Activated T-cell treated with anti-CD3 and anti-CD28 coated beads for 24 hours (primary cell): Measurements from ENCODE around the gene C11orf54.
"Not testable (repeated sequence)": the region's sequence is repeated elsewhere in the genome, so short reads cannot be mapped to it uniquely, and the experiment has no call there.

Experiments
- DNase-seq: peaks from one replicate; pipeline ENCODE4 v3.0.0-alpha.2; 2020; ENCODE audit warnings: low read depth

The C11orf54 gene

GRCh38 chr11:93734427-93735222 is 6.8 kb upstream of the C11orf54 start:
- DNase-seq = no peak

DNA sequence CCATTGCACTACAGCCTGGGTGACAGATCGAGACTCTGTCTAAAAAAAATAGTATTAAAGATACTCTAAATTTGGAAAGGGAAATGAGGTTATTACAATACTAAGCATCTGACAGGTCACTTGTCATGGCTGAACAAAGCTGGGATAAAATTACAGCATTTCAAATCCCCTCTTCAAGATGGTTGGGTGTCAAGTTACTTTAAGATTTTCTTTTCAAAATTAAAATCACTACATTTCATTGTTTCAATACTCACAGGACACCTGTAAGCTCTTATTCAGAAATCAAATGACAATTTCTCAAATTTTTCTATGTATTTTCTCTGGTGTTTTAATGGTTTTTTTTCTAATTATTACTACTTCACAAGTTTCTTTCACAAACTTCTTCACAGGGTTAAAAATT is 5.8 kb upstream of the C11orf54 start:
- no peak for DNase-seq

GRCh38 chr11:93736129-93736528 is 5.3 kb upstream of the C11orf54 start:
- no peak for DNase-seq

DNA sequence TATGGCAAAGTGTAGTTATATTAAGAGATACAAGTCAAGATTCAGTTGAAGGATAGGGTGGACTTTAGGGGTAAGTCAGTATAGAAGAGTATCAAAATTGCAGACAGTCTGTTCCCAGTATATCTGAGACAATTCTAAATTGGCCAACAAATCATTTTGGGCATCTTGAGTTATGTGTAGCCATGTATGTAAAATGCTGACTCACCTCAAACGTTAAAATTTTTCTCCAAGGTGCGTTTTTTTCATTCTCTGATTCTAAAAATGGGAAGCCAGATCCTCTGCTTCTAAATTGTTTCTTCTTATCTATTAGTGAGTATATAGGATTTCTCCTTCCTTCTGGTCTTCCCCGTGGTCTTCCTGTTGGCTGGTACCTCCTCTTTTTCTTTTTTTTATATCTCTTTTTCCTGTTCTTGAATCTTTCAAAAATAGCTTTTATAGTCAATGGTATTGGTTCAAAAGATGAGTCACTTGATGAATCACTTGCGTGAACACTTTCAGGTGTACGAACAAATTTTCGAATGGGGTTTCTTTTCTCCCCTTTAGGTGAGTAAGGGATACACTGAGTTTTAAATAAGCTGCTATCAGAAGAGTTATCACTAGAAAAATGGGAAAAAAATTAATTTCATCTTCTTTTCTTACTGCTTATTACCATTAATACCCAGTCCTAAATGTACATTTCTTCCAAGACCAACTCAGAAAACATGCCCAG is 3.4 kb upstream of the C11orf54 start:
- no peak for DNase-seq

DNA sequence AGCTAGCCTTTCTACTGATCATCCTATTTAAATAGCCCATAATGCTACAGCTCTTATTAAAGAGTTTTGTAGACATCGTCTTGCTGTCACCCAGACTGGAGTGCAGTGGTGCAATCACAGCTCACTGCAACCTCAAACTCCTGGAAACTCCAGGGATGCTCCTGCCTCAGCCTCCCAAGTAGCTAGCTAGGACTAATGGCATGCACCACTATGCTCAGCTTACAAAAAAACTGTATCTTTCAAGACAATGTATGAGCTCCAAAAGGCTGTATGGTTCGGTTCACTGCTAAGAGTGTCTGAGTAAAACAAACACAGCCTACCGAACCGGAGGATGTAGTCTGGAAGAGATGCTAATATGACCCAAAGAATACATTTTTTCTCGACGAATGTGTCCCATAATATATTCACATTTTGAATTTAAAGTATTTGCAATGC is 2.8 kb upstream of the C11orf54 start:
- no peak for DNase-seq

- peak; percentile 42 for DNase-seq
Observed at GRCh38 chr11:93740031-93740729, 1.3 kb upstream of the C11orf54 start.

GRCh38 chr11:93740730-93741093 is 760 bp upstream of the C11orf54 start:
- DNase-seq = peak; percentile 51

DNA sequence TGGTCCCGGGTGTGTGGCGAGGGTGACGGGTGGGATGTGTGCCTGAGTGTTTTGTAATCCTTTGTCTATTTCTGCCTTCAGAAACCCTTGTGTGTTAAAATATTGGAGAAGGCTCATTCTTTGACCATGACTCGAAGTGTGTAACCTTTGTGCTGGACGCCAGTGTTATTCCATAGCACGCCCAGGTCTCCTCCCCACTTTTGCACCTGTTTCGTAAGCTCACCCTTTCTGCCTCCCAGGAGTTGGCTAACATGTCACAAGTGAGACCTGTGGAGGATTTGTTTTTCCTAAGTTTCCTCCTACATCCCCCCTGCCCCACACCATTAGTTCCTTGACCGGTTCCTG is 382 bp downstream of the C11orf54 start:
- DNase-seq = no peak

- no peak for DNase-seq
Observed at GRCh38 chr11:93743291-93743690, 1.8 kb downstream of the C11orf54 start.

DNA sequence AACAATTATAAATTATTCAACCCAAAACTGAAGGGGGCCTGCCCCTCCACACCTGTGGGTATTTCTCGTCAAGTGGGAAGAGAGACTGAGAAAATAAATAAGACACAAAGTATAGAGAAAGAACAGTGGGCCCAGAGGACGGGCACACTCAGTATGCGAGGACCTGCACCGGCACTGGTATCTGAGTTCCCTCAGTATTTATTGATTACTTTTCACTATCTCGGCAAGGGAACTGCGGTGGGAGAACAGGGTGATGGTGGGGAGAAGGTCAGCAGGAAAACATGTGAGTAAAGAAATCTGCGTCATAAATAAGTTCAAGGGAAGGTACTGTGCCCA is 3.2 kb downstream of the C11orf54 start:
- DNase-seq = no peak

- DNase-seq = not testable (repeated sequence)
Observed at GRCh38 chr11:93745005-93745755, 3.7 kb downstream of the C11orf54 start.

DNA sequence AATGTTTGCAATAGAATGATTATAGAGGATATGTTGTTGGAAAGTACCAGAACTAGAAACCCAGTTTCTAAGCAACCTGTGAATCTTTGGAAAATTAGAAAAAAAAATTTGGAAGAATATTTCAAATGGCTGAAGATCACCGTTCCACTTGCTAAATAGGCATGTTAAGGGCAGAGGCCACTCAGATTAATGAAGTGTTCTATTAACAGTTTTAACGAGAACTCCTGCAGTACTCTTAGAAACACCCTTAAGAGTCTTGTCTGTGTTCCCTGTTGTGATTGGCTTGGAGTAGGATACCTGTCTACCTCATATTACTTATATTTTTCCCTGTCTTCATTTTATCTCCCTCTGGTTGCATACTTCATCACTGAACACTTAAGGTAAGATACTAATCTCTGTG is 4.6 kb downstream of the C11orf54 start:
- no peak for DNase-seq

GRCh38 chr11:93747122-93747521 is 5.7 kb downstream of the C11orf54 start:
- no peak for DNase-seq

- DNase-seq = no peak
Observed at GRCh38 chr11:93751001-93751400, 9.5 kb downstream of the C11orf54 start.

DNA sequence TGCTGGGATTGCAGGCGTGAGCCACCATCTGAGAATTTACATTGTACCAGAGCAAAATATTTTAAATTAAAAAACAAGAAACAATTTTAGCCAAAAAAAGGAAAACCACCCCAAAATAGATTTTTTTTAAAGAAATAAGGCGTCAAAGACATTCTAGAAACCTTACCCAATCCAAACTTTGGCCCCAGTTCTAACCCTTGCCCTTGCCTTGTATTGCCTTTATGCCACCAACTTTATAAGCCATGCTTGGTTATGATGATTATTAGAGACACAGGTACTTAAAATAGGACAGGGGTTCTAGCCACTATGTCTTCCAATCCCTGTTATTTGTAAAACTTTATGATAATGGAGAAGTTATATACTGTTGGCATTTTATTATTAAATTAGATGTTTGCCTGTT is 11.8 kb downstream of the C11orf54 start:
- DNase-seq = no peak

- no peak for DNase-seq
Observed at GRCh38 chr11:93756748-93757147, 15.3 kb downstream of the C11orf54 start.

- no peak for DNase-seq
Observed at GRCh38 chr11:93757301-93757700, 15.8 kb downstream of the C11orf54 start.

GRCh38 chr11:93757924-93758865 is 16.7 kb downstream of the C11orf54 start:
- no peak for DNase-seq

GRCh38 chr11:93759123-93759522 is 17.7 kb downstream of the C11orf54 start:
- DNase-seq = not testable (repeated sequence)

DNA sequence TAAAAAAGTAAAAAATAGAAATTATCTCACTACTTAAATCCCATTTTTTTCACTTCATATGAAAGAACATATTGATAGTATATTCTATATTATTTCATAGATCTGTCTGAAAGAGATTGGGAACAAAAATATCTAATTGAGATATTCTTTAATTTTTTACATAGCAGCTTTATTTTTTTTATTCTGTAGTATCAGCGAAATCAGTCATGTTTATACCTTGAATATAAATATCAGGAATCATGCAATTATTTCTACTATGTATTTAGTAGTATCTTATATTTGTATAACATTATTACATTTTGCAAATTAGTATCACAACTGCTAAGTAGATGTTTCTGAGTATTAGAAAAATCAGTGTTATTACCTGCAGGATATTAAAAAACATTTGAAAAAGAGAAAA is 20.4 kb downstream of the C11orf54 start:
- no peak for DNase-seq

DNA sequence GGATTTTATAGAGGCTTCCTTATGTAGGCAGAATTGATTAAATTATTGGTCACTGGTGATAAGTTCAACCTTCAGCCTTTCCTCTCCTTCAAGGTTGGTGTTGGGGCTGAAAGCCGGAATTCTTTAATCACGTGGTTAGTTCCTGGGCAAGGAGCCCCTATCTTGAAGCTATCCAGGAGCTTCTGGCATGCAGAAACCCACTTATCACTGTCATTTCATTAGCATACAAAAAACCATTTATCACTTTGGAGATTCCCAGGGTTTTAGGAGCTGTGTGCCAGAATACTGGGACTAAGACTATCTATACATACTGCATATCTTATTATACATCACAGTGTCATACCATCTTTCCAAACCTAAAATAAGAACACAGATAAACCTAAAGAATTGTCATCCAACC is 24.1 kb downstream of the C11orf54 start:
- DNase-seq = no peak
